LNCaP clone FGC (cell line): ENCODE results near the gene TLN1.

ENCODE experiments used
- DNase-seq: peaks from one replicate; pipeline ENCODE4 v3.0.0-alpha.2; 2011; ENCODE audit warnings: low read depth
- H3K4me3 ChIP-seq: 2 replicates; pipeline ENCODE4 v1.5.1; 2011; ENCODE audit warnings: mild to moderate bottlenecking, low read depth, low read length, control low read depth
- TF ChIP-seq, protein P1 (sequence below): IDR thresholded peaks from 2 replicates; pipeline ENCODE4 v1.5.1; 2012; ENCODE audit warnings: mild to moderate bottlenecking; ENCODE audit not compliant: control insufficient read depth, insufficient read depth; ENCODE audit errors: extremely low read depth

TLN1 gene

DNA sequence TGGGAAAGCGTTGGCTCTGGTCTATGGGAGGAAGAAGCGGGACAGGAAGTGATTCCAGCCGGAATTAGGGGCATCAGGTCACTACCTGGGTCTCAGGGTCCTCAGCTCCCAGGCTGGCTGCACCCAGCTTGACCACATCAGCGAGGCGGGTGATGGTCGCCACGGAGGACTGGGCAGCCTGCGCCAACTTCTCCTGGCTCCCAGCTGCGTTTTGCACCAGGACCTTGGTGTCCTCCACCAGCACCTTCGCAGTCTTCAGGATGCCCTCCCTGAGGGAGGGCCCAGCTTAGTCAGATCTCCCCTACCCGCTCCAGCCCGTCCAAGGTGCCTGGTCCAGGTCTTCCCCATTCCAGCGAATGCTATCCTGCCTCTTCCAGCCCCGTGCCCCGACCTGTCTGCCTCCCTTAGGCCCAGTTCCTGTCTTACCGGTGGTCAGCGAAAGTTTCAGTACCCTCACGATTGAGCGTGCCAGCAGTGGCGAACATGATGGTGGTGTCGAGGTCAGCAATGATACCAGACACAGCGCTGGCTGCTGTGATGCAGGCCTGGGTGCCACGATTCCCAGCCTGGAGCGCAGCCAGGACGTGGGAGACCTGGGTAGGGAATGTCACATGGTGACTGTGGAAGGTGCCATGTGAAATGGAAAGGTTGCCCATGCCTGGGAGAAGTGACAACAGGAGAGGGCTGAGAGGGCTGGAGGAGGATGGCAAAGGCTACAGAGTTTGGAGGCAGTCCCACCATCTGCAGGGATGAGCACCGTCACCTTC is 27.9 kb downstream of the TLN1 start:
- DNase-seq = no peak

DNA sequence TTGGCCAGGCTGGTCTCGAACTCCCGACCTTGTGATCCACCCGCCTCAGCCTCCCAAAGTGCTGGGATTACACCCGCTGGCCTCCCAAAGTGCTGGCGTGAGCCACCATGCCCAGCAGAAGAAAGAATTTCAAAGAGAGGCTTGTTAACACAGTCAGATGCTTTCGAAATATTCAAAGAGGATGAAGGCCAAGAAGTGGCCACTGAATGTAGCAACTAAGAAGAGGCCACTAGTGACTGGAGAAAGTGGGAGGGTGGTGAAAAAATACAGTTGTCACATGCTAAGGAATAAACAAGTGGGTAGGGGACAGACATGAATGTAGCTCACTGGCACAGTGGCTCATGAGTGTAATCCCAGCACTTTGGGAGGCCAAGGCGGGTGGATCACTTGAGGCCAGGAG is 29.3 kb downstream of the TLN1 start:
- TF ChIP-seq, protein P1, sequence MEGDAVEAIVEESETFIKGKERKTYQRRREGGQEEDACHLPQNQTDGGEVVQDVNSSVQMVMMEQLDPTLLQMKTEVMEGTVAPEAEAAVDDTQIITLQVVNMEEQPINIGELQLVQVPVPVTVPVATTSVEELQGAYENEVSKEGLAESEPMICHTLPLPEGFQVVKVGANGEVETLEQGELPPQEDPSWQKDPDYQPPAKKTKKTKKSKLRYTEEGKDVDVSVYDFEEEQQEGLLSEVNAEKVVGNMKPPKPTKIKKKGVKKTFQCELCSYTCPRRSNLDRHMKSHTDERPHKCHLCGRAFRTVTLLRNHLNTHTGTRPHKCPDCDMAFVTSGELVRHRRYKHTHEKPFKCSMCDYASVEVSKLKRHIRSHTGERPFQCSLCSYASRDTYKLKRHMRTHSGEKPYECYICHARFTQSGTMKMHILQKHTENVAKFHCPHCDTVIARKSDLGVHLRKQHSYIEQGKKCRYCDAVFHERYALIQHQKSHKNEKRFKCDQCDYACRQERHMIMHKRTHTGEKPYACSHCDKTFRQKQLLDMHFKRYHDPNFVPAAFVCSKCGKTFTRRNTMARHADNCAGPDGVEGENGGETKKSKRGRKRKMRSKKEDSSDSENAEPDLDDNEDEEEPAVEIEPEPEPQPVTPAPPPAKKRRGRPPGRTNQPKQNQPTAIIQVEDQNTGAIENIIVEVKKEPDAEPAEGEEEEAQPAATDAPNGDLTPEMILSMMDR = no peak
- DNase-seq = no peak
- no peak overlapping the region for H3K4me3 ChIP-seq

More for the DNA sequence above, 27.9 kb downstream of the TLN1 start:
- no peak overlapping the region for H3K4me3 ChIP-seq
- TF ChIP-seq, protein P1 = no peak

DNA sequence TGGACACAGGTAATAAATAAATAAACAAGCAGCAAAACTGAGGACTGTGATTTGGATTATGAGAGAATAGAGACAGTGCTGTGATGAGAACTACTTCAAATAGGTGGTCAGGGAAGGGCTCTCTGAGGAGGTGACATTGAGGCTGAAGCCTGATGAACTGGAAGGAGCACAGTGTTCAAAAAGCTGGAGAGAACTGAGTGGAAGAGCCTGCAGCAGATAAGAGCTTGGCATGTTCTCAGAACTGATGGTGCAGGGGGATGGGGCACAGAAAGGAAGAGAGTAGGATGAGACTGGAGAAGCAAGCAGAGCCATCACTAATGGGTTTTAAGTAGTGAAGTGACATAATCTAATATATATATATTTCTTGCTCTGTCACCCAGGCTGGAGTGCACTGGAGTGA is 31.1 kb downstream of the TLN1 start:
- DNase-seq = no peak
- TF ChIP-seq, protein P1 = no peak
- H3K4me3 ChIP-seq = no peak overlapping the region

DNA sequence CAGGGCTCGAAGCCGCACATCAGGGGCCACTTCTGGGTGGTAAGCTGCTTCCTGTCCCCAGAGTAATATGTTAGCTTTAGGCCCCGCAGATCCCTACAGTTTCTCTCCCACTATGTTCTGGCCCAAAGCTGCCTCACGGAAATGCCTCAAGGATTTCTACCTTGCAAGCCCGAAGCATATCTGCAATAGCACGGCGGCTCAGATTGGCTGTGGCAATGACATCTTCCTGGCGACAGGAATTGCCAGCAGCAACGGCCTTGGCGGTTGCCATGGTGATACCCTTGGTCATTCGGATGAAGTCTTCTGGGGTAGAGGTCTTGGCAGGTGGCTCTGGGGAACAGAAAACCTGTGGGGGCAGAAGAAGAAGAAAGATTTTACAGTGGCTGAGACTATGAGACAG is 32.0 kb downstream of the TLN1 start:
- no peak overlapping the region for H3K4me3 ChIP-seq
- DNase-seq = no peak
- TF ChIP-seq, protein P1 = no peak

DNA sequence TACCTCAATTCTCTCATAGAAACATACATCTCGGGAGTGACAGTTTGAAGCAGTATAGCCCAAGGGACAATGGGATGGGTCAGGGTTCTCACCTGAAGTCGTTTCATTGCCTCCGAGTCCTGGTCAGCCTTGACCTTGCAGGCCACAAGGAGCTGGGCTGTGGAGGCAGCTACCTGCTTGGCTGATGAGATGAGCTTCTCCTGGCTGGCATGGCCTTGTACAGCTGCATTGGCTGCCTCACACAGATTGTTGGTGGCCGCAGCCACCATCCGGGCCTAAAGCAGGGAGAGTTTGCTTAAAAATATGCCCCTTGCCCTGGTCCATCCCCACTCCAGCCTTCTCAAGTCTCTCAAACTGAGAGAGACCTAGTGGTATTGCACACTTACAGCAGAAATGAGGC is 33.8 kb downstream of the TLN1 start:
- TF ChIP-seq, protein P1 = no peak
- no peak overlapping the region for H3K4me3 ChIP-seq
- DNase-seq = no peak

DNA sequence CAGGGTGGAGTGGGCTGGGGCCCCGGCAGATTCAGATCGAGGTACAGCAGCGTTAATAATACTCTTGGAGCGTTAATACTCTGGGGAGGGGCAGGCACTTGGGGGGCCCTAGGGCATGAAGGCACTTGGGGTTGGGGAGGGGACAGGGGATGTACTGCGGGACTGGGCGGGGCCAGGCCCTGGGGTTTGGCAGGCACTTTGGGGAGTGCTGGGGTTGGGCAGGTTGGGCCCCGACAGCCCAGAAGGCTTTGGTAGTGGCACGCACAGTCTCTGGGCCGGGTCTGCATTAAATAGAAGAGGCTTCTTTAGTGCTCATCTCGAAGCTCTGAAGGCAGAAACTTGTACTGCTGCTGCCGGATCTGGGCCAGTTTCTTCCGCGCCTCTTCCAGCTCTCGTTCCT is 34.5 kb downstream of the TLN1 start:
- H3K4me3 ChIP-seq = no peak overlapping the region
- DNase-seq = no peak
- TF ChIP-seq, protein P1 = no peak
